GM19351 (cell line): ENCODE measurements around the gene DNAJB6.

Experiments
- ATAC-seq: cut with Tn5 transposase; IDR thresholded peaks from one replicate; pipeline ENCODE4 v1.9.1; 2021; ENCODE audit warnings: mild to moderate bottlenecking, moderate library complexity; ENCODE audit not compliant: unreplicated experiment

The DNAJB6 gene

DNA sequence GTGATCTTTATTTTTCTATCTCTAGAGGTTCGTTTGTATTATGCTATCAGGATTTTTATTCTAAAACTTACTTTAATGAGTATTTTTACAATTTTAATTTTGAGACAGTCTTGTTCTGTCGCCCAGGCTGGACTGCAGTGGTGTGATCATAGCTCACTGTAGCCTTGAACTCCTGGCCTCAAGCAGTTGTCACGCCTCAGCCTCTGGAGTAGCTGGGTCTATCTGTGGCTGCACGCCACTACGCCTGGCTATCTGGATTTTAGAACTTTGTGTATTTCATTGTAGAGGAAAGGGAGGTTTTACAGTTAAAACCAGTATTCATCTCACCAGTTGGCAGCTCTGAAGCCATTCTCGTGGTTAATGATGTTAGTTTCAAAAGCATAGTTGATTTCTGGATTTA lies 25.9 kb downstream of the DNAJB6 start:
- no peak for ATAC-seq

DNA sequence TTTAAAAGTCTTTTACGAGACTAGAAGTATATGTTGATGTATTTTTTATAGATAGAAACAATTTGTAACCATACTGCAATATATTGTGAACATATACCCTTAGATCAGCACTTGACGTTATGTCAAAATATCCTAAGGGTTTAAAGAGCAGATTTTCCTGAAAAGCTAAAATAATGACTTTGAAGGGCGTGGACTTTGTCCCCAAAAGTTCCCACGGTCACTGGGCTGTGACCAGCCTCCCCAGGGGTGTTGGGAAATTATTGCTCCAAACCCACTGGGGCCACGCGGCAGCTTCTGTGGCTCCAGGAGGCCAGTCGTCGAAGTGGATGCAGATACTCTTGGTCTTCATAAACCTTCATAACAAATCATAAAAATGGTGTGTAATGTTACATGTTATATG lies 29.9 kb downstream of the DNAJB6 start:
- no peak for ATAC-seq

DNA sequence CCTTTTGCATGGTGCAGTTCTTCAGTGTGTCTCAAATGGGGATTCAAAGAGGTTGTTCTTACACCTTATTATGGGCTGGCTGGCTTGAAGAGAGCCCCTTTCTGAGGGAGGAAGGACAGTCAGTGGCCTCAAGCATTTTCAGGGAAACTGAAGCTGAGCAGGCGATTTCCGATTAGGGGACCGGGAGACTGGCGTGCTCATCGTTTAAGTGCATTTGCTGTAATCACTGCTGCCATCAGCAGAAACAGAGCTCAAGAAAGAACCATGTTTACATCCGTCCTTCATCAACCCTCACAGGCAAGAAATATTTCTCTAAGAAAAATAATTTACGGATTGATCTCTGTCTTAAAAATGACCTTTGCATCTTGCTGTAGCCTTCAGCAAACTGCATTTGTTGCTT lies 32.2 kb downstream of the DNAJB6 start:
- no peak for ATAC-seq

DNA sequence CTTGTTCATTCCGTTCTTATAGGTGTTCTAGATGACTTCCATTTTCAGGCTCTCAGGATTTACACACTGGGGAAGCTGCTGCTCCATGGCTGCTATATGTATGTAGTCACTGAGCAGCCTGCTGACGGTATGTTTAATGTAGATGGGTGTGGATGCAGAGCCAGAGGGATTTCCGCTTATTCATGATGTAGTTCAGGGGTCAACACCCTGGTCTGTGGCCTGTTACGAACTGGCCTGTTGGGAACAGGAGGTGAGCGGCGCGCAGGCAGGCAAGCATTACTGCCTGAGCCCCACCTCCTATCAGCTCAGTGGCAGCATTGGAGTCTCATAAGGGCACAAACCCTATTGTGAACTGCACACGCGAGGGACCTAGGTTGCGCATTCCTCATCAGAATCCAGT lies 33.9 kb downstream of the DNAJB6 start:
- ATAC-seq, result no peak

DNA sequence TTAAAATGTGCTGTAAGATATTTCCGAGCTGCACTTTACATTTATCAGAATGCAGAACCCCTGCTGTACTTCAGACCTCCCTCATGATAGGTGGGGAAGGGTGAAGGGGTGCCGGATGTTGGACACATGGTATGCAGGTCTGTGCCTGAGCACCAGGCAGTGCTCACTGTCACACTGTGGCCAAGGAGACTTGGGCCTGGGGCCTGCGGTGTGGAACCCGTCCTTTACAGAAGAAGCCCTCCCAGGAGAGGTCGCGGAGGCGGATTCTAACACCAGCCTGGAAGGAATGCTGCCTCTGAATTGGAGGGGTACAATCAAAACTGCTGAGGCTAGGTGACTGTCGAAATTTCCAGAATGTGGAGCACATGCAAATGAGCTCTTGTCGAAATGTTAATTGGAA lies 34.5 kb downstream of the DNAJB6 start:
- ATAC-seq, result no peak

DNA sequence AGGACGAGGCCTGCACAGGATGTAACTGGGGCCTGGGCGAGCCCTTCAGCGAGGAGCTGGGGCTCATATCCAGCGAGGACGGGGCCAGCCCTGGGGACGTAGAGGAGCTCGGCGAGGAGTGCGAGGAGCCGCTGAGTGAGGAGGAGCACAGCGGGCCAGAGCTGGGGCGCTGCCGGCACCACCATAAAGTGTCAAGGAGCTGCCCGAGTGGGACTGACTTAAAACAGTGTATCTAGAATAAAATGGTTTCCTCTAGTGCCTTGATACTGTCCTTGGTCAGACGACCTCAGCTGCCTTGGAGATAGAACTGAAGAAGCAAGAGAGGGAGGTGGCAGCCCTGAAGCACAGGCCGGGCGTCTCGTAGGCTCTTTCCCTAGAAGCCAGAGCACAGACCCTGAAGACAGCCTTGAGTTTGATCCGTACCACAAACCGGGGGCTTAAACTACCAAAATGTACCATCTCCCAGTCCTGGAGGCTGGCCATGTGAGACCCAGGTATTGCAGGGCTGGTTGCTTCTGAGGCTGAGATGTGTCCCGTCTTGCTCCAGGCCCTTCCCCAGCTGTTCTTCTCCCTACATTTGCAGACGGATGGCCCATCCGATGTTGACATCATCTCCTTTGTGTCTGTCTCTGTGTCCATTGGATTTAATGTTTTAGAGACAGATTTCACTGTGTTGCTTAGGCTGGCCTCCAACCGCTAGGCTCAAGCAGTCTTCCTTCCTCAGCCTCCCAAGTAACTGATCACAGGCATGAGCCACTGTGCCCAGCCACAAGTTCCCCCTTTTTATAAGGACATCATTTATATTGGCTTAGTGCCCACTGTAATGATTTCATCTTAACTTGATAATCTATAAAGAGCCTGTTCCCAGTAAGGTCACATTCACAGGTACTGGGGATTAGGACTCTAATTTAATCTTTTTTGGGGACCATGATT lies 35.8 kb downstream of the DNAJB6 start:
- ATAC-seq, result no peak

DNA sequence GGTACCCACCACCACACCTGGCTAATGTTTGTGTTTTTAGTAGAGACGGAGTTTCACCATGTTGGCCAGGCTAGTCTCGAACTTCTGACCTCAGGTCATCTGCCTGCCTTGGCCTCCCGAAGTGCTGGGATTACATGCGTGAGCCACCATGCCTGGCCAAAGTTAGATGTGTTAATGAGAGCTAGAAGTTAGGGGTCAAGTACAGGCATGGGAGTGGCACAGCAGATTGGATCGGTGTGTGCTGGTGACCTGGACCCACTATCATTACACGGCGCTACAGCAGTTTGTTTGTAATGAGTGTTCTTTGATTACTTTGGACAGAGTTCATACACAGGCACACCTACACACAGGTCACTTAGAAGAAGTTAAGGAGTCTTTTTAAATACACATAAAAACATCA lies 36.7 kb downstream of the DNAJB6 start:
- ATAC-seq, result no peak

DNA sequence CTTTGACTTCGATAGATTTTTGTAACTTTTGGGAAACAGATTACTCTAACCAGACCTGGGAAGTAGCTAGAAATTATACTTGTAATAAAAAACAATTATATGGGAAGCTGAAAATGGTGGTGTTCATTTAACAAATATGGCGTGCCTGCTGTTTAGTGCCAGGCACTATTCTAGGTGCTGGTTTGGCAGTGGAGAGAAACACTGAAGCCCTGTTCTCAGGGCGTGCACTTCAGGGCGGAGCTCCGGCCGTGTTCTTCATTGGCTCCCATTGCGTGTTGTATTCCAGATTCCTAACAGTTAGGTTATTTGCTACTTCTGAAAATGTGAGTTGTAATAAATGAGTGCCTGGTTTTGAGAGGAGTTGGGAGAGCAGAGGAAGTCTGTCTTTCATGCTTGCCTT lies 38.6 kb downstream of the DNAJB6 start:
- no peak for ATAC-seq

DNA sequence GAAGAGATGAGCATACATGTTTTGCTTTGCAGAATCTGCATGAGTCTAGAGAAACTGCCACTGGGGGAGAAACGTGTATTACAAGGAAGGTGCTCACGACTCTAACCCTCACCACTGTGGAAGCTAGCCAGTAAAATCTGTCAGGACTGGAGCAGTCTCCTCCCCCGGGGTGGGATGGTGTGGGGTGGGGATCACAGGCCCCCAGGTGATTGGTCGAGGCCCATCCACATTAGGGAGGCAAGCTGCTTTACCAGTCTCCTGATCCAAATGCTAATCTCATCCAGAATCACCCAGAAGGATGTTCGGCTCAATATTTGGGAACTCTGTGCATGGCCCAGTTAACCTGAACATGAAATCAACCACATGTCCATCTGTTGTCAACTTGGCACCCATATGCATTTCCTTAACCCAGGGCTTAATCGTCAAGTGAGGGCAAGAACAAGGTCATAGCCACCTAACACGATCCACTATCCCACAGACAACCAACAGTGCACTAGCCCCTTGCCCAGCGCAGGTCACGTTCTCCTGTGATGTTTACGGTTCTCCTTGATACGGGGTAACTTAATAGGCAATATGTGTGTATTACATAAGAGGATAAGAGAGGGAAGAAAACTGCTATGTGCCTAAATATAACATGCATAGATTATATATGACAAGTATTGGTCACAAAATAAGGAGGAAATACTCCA lies 40.8 kb downstream of the DNAJB6 start:
- no peak for ATAC-seq

DNA sequence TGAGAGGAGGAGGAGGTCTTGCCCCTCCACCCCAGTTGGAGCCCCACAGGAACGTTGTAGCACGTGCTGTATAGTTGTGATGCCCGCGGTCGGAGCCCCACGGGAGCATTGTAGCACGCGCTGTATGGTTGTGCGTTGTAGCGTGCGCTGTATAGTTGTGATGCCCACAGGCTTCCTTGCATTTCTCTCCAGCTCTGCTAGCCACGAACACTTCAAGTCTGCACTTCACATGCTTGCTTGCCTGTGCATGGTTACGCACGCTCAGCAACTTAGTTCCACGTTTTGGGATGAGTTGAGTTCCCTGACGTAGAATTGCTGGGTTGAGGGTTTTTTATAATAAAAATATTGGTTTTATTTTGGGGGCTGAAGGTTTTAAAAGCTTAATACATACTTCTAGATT lies 41.6 kb downstream of the DNAJB6 start:
- no peak for ATAC-seq

DNA sequence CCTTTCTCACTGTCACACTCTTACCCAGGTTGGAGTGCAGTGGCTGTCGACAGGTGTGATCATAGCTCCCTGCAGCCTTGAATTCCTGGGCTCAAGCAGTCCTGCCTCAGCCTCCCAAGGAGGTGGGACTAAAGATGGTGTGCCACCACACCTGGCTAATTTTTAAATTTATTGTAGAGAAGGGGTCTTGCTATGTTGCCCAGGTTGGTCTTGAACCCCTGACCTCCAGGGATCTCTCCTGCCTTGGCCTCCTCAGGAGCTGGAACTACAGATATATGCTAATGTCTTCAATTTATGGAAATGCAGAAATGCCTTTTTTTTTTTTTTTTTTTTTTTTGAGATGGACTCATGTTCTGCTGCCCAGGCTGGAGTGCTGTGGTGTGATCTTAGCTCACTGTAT lies 42.7 kb downstream of the DNAJB6 start:
- no peak for ATAC-seq

DNA sequence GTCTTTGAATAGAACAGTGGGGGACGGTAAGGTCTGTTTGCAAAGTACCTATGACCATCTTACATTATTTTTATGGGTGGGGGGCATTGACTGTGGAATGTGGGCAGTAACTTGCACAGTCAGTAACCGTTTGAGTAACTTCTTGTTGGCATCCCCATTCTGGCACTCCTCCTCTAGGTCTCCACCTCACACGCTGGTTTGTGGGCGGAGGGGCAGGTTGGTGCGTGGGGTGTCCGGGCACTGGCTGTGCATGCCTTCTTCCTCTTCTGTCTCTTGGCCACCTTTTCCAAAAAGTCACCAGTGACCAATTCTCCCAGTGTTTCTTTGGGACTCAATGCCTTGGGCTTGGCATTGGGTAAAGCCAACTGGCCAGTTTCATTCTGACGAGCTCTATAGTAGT lies 43.6 kb downstream of the DNAJB6 start:
- no peak for ATAC-seq

DNA sequence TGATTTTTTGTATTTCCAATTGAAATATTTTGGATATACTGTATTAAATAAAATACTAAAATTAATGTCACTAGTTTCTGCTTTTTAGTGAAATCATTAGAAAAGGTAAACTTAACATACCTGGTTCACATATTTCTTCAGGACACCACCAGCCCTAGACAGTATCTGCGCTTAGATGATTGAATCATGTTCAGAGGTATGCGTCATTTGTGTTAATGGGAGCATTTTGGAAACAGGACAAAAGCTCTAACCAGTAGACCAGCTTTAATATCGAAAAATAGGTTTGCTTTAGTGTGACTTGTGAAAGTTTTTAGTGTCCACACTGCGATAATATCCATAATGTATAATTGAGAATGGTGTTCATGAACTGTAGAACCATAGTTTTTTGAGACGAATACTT lies 47.1 kb downstream of the DNAJB6 start:
- no peak for ATAC-seq

DNA sequence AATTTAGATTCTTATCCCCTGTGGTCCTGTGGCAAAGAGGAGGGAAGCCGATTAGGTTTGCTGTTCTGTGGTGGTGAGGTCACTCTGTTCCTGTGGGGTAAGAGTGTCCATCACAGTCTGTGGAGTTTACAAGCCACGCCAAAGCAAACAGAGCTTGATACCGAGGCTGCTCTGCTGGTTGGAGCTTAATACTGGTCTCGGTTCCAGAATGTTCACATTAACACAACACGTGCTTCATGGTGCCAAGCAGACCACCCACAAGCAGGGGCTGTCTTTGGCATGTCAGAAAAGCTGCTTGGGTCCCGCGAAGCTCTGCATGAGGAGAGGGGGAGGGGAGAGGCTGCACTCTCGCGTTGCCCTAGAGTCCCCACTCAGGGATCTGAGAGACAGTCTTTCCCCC lies 47.5 kb downstream of the DNAJB6 start:
- ATAC-seq, result no peak

DNA sequence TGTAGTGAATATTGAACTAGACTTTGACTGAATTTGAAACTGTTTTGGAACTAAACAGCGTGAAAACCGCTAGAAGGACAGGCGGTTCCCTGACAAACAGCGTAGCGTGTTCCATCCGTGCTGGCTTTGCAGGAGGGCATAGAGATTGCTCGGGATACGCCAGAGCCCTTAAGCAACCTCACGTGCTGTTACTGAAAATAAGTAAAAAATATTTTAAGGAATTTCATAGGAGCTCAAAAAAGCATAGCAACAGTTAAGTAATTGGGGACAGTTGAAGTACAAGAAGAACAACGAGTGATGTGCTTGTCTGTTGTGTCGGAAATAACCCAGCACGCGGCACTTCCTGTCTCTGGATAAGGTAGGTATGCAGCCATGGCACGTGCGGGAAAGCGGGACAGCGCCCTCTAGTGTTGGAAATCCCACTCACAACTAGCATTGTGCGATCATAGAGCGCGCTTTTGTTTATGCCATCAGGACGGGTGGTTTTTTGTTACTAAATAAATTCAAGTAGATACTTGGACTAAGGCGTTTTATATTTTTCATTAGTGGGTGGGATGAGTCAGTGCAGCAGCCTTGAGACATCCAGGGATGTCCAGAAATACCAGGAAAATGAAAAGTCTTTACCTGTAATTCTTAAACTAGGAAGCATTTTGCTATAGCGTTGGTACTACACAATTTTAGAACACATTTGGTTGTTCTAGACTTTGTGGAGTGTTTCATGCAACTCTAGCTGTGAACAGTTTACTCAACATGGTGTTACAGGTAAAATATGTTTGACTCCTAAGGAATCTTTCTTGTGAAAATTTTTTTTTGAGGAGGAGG lies 50.4 kb downstream of the DNAJB6 start:
- ATAC-seq, result peak; percentile 93

DNA sequence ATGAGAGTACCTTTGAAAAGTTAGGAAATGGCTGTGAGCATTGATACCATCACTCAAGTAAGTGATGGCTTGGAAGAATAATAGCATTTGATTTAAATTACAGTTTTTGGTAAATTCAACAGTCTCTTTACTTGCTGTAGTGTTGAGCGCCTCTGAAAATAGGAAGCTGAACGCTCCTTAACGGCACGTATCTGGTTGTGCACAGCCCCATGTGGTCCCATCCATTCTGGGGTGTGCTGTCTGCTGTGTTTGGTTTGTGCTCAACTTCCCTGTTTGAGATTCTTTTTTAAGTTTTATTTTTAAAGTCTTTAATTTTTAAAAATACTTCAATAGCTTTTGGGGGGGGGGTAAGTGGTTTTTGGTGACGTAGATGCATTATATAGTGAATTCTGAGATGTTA lies 51.5 kb downstream of the DNAJB6 start:
- ATAC-seq, result no peak

DNA sequence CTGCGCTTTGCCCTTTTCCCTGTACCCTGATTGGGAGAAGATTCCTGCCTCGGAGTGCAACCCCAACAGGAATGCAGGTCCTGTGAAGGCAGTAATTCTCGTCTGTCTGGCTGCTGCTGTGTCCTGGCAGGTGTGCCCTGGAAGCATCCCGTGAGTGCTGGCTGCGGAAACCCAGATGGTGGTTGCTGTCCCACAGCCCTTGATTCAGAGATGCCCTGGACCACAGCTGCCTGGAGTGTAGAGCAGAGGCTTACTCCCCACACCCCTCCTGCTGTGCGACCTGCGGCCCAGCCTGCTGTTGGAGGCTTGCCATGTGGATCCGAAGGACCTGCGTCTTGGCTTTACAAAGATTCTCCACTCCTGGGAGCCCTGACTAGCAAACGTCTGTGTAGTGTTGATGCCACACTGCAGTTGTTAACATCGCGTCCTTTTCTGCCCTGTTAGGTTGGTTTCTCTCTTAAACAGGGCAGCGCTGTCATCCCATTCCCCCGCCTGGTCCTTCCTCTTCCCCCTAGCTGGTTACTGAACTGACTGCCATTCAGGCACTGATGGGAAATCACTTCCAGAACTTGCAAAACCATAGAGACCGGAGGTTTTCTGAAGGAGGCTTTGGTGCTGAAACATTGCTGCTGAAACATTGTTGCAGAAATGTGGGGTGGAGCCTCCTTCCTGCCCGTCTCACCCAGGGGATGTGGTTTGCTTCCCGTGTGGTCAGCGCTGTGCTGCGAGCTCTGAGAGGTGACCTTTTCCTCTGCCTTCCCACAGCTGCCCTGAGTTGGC lies 53.3 kb downstream of the DNAJB6 start:
- no peak for ATAC-seq

DNA sequence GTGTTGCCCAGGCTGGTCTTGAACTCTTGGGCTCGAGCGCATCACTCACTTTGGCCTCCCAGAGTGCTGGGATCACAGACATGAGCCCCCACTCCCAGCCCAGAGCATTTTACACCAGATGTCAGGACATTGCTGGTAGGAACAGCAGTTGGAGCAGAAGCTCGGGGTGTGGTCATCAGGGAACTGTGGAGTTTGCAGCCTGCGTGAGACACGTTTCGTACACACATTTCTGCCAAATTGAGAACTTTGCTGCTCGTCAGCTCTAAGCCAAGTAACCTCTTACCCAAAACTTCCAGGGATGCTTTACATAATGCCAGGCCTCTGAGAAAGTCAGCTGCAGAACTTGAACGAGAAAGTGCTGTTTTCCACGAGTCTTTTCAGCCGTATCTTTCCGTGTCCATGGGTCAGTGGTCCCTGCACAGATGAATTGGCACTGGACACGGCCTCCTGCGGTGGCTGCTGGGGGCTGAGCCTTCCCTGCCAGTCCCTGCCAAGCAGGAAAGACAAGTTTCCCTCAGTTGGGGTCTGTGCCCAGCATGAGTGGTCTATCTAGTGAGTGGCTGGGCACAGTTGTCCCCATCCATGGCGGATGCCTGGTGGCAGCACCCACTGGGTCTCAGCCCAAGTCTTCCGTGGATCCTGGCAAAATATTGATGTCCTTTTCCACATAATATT lies 54.4 kb downstream of the DNAJB6 start:
- no peak for ATAC-seq

DNA sequence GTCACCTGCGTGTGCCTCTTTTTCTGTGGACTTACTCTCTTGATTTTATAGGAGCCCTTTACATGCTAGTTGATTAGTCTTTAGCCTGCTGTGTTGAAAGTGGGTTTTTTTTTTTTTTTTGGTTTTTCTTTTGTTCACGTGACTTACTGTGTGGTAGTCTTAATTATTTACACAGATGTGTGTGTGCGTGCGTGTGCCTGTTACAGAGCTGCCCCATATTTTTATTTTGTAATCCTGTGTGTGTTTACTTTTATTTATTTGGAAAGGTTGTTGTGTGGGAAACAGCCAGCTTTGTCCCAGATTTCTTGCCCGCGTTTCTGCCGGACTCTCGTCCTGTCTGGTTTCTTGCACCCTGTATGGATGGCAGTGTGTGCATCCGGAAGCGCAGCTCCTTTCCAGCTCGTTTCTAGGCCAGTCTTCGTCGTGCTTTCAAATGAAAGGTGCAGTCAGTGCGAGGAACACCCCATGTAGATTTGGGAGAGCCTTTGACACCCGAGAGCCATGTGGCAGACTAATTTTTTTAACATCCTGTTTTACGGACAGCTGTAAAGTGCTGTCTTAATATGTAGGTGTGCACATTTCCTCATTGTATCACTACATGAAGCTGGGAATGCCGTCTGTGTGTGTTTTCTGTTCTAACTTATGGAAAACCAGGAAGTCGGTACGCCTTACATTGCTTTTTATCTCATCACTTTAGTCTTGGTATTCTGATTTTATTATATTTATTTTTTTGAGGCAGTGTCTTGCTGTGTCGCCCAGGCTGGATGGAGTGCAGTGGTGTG lies 55.6 kb downstream of the DNAJB6 start:
- ATAC-seq, result no peak
